Type B pancreatic cell (in vitro differentiated cells): ENCODE results near the gene TPSAB1. TPM values are rescaled to one million over a fixed set of nuclear protein-coding genes. Genes with fewer than 3 reads are reported as not detected.

Experiments used
- DNase-seq: peaks from one replicate; pipeline ENCODE4 v3.0.0; 2021; ENCODE audit warnings: mixed read lengths; ENCODE audit not compliant: unreplicated experiment; ENCODE audit errors: extremely low spot score
- H3K27ac Mint-ChIP-seq: 2 replicates; pipeline ENCODE4 v1.8.0; 2021; ENCODE audit warnings: mild to moderate bottlenecking, mixed read lengths
- H3K27me3 Mint-ChIP-seq: 2 replicates; pipeline ENCODE4 v1.8.0; 2021; ENCODE audit warnings: mixed read lengths
- H3K36me3 Mint-ChIP-seq: 2 replicates; pipeline ENCODE4 v1.8.0; 2021; ENCODE audit warnings: mixed read lengths
- H3K4me1 Mint-ChIP-seq: one replicate; pipeline ENCODE4 v1.8.0; 2021; ENCODE audit warnings: mixed read lengths; ENCODE audit not compliant: unreplicated experiment
- H3K4me3 Mint-ChIP-seq: 2 replicates; pipeline ENCODE4 v1.8.0; 2021; ENCODE audit warnings: mild to moderate bottlenecking, mixed read lengths
- H3K9me3 Mint-ChIP-seq: 2 replicates; pipeline ENCODE4 v1.8.0; 2021; ENCODE audit warnings: mixed read lengths
- CTCF ChIP-seq: fragments of 200-600 bp; sonication (generic); conservative IDR thresholded peaks from 2 replicates; pipeline ENCODE4 v1.5.0; 2021; ENCODE audit warnings: antibody characterized with exemption, mild to moderate bottlenecking
- total RNA-seq: library from RNA; stranded (reverse); gene quantifications from 2 replicates; pipeline ENCODE4 v1.2.1, GENCODE V29; 2021; ENCODE audit warnings: low replicate concordance

TPSAB1 gene
- total RNA-seq, 1 donor from 2014 or later: not detected

DNA sequence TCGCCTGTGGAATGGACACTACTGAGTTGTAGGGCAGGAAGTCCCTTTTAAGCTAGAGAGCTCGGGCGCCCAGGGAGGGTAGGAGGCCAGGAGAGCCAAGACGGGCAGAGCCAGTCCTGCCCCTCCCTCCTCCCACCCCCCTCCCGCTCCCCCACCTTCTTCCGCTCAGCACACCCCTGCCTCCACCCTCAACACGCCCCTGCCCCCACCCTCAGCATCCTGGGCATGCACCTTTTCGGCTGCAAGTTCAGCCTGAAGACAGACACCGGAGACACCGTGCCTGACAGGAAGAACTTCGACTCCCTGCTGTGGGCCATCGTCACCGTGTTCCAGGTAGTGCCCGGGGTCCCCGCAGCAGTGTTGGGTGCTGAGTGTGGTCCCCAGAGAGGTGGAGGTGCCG lies 33.7 kb upstream of the TPSAB1 start:
- DNase-seq: no peak
- no peaks in the 10 kb centered on the region for H3K36me3 Mint-ChIP-seq
- TF ChIP-seq CTCF: no peak
- no peak overlapping the region for H3K27ac Mint-ChIP-seq
- no peak overlapping the region for H3K4me3 Mint-ChIP-seq
- no peaks in the 10 kb centered on the region for H3K9me3 Mint-ChIP-seq
- no peaks in the 10 kb centered on the region for H3K27me3 Mint-ChIP-seq
- no peaks in the 10 kb centered on the region for H3K4me1 Mint-ChIP-seq

DNA sequence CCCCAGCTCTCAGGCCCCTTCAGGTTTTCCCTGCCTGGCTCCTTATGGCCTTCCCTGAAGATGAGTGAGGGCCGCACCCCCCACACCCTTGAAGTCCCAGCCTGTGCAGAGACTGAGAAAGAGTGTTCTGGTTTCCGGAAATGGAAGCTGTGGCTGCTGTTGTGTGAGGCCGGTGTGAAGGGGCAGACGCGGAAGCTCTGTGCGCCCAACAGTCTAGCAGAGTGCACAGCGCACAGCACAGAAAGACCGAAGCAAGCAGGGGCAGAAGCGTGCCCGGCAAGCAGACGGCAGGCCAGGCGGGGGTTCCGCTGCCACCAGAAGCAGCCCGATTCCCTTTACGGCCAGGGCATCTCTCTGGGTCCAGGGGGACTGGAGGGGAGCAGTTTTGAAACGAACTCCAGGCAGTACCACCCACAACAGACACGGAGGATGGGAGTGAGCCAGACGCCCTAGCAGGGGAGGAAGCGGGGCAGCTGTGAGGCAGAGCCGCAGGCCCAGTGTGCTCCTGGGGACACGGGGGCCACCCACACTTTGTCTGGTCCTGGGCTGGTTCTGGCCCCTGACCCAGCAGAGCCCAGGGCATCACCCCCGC lies 32.2 kb upstream of the TPSAB1 start:
- no peak for TF ChIP-seq CTCF
- Mint-ChIP-seq H3K9me3 (no peaks in the 10 kb centered on the region), H3K36me3 (no peaks in the 10 kb centered on the region), H3K27ac (no peak overlapping the region), H3K4me3 (no peak overlapping the region), H3K27me3 (no peaks in the 10 kb centered on the region), H3K4me1 (no peaks in the 10 kb centered on the region)
- DNase-seq: no peak

DNA sequence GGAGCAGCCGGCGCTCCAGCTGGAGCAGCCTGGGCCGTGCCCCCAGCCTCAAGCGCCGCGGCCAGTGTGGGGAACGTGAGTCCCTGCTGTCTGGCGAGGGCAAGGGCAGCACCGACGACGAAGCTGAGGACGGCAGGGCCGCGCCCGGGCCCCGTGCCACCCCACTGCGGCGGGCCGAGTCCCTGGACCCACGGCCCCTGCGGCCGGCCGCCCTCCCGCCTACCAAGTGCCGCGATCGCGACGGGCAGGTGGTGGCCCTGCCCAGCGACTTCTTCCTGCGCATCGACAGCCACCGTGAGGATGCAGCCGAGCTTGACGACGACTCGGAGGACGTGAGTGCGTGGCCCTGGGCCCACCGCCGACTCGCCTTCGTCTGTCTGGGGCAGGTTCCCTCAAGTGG lies 31.4 kb upstream of the TPSAB1 start:
- H3K36me3 Mint-ChIP-seq: no peaks in the 10 kb centered on the region
- no peak for DNase-seq
- H3K9me3 Mint-ChIP-seq: no peaks in the 10 kb centered on the region
- TF ChIP-seq CTCF: no peak
- H3K27ac Mint-ChIP-seq: no peak overlapping the region
- H3K4me3 Mint-ChIP-seq: no peak overlapping the region
- no peaks in the 10 kb centered on the region for H3K4me1 Mint-ChIP-seq
- no peaks in the 10 kb centered on the region for H3K27me3 Mint-ChIP-seq

- Mint-ChIP-seq H3K27ac (no peak overlapping the region), H3K9me3 (no peaks in the 10 kb centered on the region), H3K36me3 (no peaks in the 10 kb centered on the region), H3K4me3 (no peak overlapping the region), H3K27me3 (no peaks in the 10 kb centered on the region), H3K4me1 (no peaks in the 10 kb centered on the region)
- no peak for DNase-seq
- TF ChIP-seq CTCF: no peak
Measured at GRCh38 chr16:1210461-1210860, 30.0 kb upstream of the TPSAB1 start.

GRCh38 chr16:1211451-1212268 lies 28.8 kb upstream of the TPSAB1 start:
- Mint-ChIP-seq H3K4me3 (no peak overlapping the region), H3K9me3 (no peaks in the 10 kb centered on the region), H3K4me1 (no peaks in the 10 kb centered on the region), H3K27me3 (no peaks in the 10 kb centered on the region), H3K36me3 (no peaks in the 10 kb centered on the region), H3K27ac (no peak overlapping the region)
- DNase-seq: no peak
- TF ChIP-seq CTCF: no peak
